K562 (cell line): ENCODE measurements around the gene RTBDN. TPM values are rescaled to one million over a fixed set of nuclear protein-coding genes. Genes with fewer than 3 reads are reported as not detected.
A peak's percentile ranks its signal among the peaks of the same experiment; 100 is the strongest.

Experiments used
- BCOR ChIP-seq: fragments of 450-650 bp; IDR thresholded peaks from 2 replicates; pipeline ENCODE4 v1.6.1; 2016
- BDP1 ChIP-seq: IDR thresholded peaks from 3 replicates; pipeline ENCODE4 v1.6.1; 2011; ENCODE audit not compliant: insufficient read length, insufficient read depth
- DMBX1 ChIP-seq: fragments of 250-450 bp; sonication (Bioruptor Pico); IDR thresholded peaks from 2 replicates; pipeline ENCODE4 v1.8.0; 2022; ENCODE audit warnings: inconsistent platforms, mild to moderate bottlenecking, moderate library complexity, borderline replicate concordance
- ETS2 ChIP-seq: IDR thresholded peaks from 2 replicates; pipeline ENCODE4 v1.6.1; 2016; ENCODE audit warnings: borderline replicate concordance, missing genetic modification characterization, mild to moderate bottlenecking, moderate library complexity, missing compliant biosample characterization; ENCODE audit not compliant: poor library complexity, severe bottlenecking
- EZH2 ChIP-seq: IDR thresholded peaks from 2 replicates; pipeline ENCODE4 v1.6.1; 2012; ENCODE audit warnings: low read depth, mild to moderate bottlenecking, inconsistent platforms, low read length, borderline replicate concordance
- HMG20B ChIP-seq: fragments of 250-450 bp; sonication (Bioruptor Pico); IDR thresholded peaks from 2 replicates; pipeline ENCODE4 v1.5.0; 2021; ENCODE audit warnings: mild to moderate bottlenecking
- ILF3 ChIP-seq: fragments of 450-650 bp; IDR thresholded peaks from 2 replicates; pipeline ENCODE4 v1.6.1; 2018; ENCODE audit warnings: antibody characterized with exemption, mild to moderate bottlenecking, moderate library complexity, borderline replicate concordance
- KDM4B ChIP-seq, 2 experiments: fragments of 450-650 bp in 1 of 2; sonication (generic) in 1 of 2; IDR thresholded peaks; 2 replicates each; pipeline ENCODE4 v1.6.1; 2016 to 2017; ENCODE audit warnings: borderline replicate concordance in 2 of 2, antibody characterized with exemption in 1 of 2, low read depth in 1 of 2, mild to moderate bottlenecking in 1 of 2
- MCM7 ChIP-seq, 2 experiments: fragments of 450-650 bp; IDR thresholded peaks; 2 replicates each; pipeline ENCODE4 v1.6.1; 2016 to 2018
- SREBF1 ChIP-seq: fragments of 150-350 bp; IDR thresholded peaks from 2 replicates; pipeline ENCODE4 v1.6.1; 2014; ENCODE audit warnings: antibody characterized with exemption, low read depth, low read length, borderline replicate concordance
- SRSF1 ChIP-seq: fragments of 200-400 bp; formaldehyde crosslinking; IDR thresholded peaks from 2 replicates; pipeline ENCODE4 v1.6.1; 2017; ENCODE audit warnings: mild to moderate bottlenecking, low read depth, low read length, moderate library complexity
- TARDBP ChIP-seq: fragments of 450-650 bp; IDR thresholded peaks from 2 replicates; pipeline ENCODE4 v1.6.1; 2016
- TFAM ChIP-seq: fragments of 250-450 bp; sonication (Bioruptor Pico); conservative IDR thresholded peaks from 2 replicates; pipeline ENCODE4 v1.5.0; 2021; ENCODE audit warnings: mild to moderate bottlenecking, moderate library complexity
- TSHZ1 ChIP-seq: fragments of 250-450 bp; sonication (Bioruptor Pico); IDR thresholded peaks from 2 replicates; pipeline ENCODE4 v1.4.0; 2020; ENCODE audit warnings: mild to moderate bottlenecking, moderate library complexity
- ZC3H8 ChIP-seq: fragments of 450-650 bp; IDR thresholded peaks from 2 replicates; pipeline ENCODE4 v1.6.1; 2017
- ZNF184 ChIP-seq: sonication (generic); formaldehyde crosslinking; IDR thresholded peaks from 2 replicates; pipeline ENCODE4 v1.5.0; 2020; ENCODE audit warnings: missing genetic modification reagents
- ZNF282 ChIP-seq: sonication (generic); formaldehyde crosslinking; IDR thresholded peaks from 2 replicates; pipeline ENCODE4 v1.8.1; 2023; ENCODE audit warnings: missing genetic modification reagents
- ZNF511 ChIP-seq: sonication (generic); formaldehyde crosslinking; IDR thresholded peaks from 2 replicates; pipeline ENCODE4 v1.8.0; 2022; ENCODE audit warnings: mild to moderate bottlenecking, missing genetic modification reagents
- ZNF696 ChIP-seq: fragments of 250-450 bp; sonication (Bioruptor Pico); conservative IDR thresholded peaks from 2 replicates; pipeline ENCODE4 v1.4.0; 2020; ENCODE audit warnings: mild to moderate bottlenecking, moderate library complexity
- ZNF766 ChIP-seq: fragments of 200-800 bp; sonication (Bioruptor generic); conservative IDR thresholded peaks from 2 replicates; pipeline ENCODE4 v1.6.1; 2016; ENCODE audit warnings: missing genetic modification characterization, missing compliant biosample characterization
- ZNF778 ChIP-seq: fragments of 450-650 bp; formaldehyde crosslinking; IDR thresholded peaks from 2 replicates; pipeline ENCODE4 v1.4.0; 2020; ENCODE audit warnings: mild to moderate bottlenecking, moderate library complexity
- polyA plus RNA-seq, 8 experiments: library from polyadenylated mRNA; depleted of rRNA in 4 of 8; stranded (reverse) in 5 of 8; unstranded in 3 of 8; fragments of >200 nt; fragmentation: Nextera tagmentation in 2 of 8; fragmentation: Illumina TruSeq in 1 of 8; extraction: Ambion mirVana in 2 of 8; extraction: Trizol in 1 of 8; gene quantifications; 2 replicates each; pipeline versions ENCODE4 v1.2.1 to v1.2.3, GENCODE V29; 2011 to 2014; ENCODE audit warnings: inconsistent platforms in 1 of 8, missing spikeins in 1 of 8
- total RNA-seq, 7 experiments: library from RNA; depleted of rRNA in 6 of 7; stranded (reverse); fragments of >200 nt in 6 of 7; fragmentation: Illumina TruSeq in 2 of 7; extraction: Trizol in 2 of 7; gene quantifications; 2 replicates each; pipeline versions ENCODE4 v1.2.1 to v1.2.3, GENCODE V29; 2011 to 2021; ENCODE audit warnings: low replicate concordance in 1 of 7

The RTBDN gene
- total and polyA plus RNA-seq, 9 of the 15 experiments (the other 6 are each of a cell fraction or from before 2014, with no cell fraction given), result 0.20 to 2.3 (median 0.72) TPM; not detected in 1

DNA sequence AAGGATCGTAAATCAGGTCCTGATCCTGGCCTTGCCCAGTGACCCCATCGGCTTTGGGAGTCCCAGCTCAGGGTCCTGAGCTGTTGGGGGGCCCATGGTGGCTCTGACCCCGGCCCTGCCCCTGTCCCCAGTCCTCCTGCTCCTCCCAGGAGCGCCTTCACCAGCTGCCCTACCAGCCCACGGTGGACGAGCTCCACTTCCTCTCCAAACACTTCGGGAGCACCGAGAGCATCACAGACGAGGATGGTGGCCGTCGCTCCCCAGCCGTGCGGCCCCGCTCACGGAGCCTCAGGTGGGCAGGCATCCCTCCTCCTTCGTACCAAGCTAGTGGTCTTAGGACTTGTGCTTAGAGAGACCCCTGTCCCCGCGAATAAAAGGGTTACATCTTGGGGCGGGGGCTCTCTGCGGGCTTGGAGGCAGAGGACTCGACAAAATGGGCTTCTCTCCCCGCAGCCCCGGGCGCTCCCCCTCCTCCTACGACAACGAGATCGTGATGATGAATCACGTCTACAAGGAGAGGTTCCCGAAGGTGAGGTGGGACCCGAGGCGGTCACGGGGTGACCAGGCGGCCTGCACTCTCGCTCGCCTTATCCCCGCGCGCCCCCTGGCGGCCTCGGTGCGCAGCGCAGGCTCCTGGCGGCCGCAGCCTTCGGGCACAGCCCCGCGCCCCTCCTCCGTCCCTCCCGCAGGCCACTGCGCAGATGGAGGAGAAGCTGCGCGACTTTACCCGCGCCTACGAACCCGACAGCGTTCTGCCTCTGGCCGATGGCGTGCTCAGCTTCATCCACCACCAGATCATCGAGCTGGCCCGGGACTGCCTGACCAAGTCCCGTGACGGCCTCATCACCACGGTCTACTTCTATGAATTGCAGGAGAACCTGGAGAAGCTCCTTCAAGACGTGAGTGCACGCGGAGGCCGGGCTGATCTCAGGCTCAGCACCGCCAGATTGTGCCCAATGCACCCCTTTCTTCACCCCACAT, 13.1 kb upstream of the RTBDN start (continued):
- TF ChIP-seq TARDBP (peak; percentile 66), HMG20B (CRISPR knock-in tag) (no peak), KDM4B (IDR thresholded peaks at IDR 0.05; ENCODE audit: borderline replicate concordance in 2 of 2, low read depth in 1 of 2) (0 out of 4 replicates have a peak, but pooled peaks of 1 of the 2 experiments have one; percentile 19), ILF3 (no peak), SRSF1 (no peak), ZNF511 (peak; percentile 68; the same call in 1 of the 2 replicates), BCOR (no peak), TSHZ1 (CRISPR knock-in tag) (no peak), ZNF696 (no peak), DMBX1 (no peak), ZNF282 (0 out of 2 replicates have a peak, but pooled peaks have one; percentile 52), SREBF1 (0 out of 2 replicates have a peak, but pooled peaks have one; percentile 45), ZNF766 (no peak), MCM7 (IDR thresholded peaks at IDR 0.05) (no peak), ZNF778 (no peak), EZH2 (no peak), ZNF184 (CRISPR knock-in tag) (no peak), ZC3H8 (no peak), BDP1 (no peak), TFAM (no peak), ETS2 (no peak)
